ENCODE results near the gene HNRNPH1.

Gene HNRNPH1

GRCh38 chr5:179599566-179599965 lies 23.9 kb downstream of the HNRNPH1 start:
- no peak overlapping the region for H3K4me3 ChIP-seq (ENCODE audit: low read depth, low read length)
- no peak for DNase-seq (ENCODE audit: low read depth)
- TF ChIP-seq CTCF (IDR thresholded peaks at IDR 0.05; ENCODE audit: low read depth, low read length): no peak
- no peak for TF ChIP-seq MAX (IDR thresholded peaks at IDR 0.05; ENCODE audit: low read depth, low read length)
- no peak for TF ChIP-seq MYC (IDR thresholded peaks at IDR 0.05; ENCODE audit: low read depth, low read length)
- TF ChIP-seq POLR2A (IDR thresholded peaks at IDR 0.05; ENCODE audit: extremely low read depth, insufficient read length): no peak

GRCh38 chr5:179599100-179599499 lies 24.4 kb downstream of the HNRNPH1 start:
- TF ChIP-seq MYC (IDR thresholded peaks at IDR 0.05; ENCODE audit: low read depth, low read length) (no peak), MAX (IDR thresholded peaks at IDR 0.05; ENCODE audit: low read depth, low read length) (no peak), POLR2A (IDR thresholded peaks at IDR 0.05; ENCODE audit: extremely low read depth, insufficient read length) (no peak), CTCF (IDR thresholded peaks at IDR 0.05; ENCODE audit: low read depth, low read length) (no peak)
- no peak overlapping the region for H3K4me3 ChIP-seq (ENCODE audit: low read depth, low read length)
- DNase-seq (ENCODE audit: low read depth): no peak

- H3K4me3 ChIP-seq (ENCODE audit: low read depth, low read length): no peak overlapping the region
- DNase-seq (ENCODE audit: low read depth): no peak
- TF ChIP-seq POLR2A (IDR thresholded peaks at IDR 0.05; ENCODE audit: extremely low read depth, insufficient read length) (no peak), CTCF (IDR thresholded peaks at IDR 0.05; ENCODE audit: low read depth, low read length) (no peak), MYC (IDR thresholded peaks at IDR 0.05; ENCODE audit: low read depth, low read length) (no peak), MAX (IDR thresholded peaks at IDR 0.05; ENCODE audit: low read depth, low read length) (no peak)
Measured at GRCh38 chr5:179596421-179596820, 27.1 kb downstream of the HNRNPH1 start.

- no peak overlapping the region for H3K4me3 ChIP-seq (ENCODE audit: low read depth, low read length)
- no peak for DNase-seq (ENCODE audit: low read depth)
- TF ChIP-seq MYC (IDR thresholded peaks at IDR 0.05; ENCODE audit: low read depth, low read length) (no peak), CTCF (IDR thresholded peaks at IDR 0.05; ENCODE audit: low read depth, low read length) (no peak), POLR2A (IDR thresholded peaks at IDR 0.05; ENCODE audit: extremely low read depth, insufficient read length) (no peak), MAX (IDR thresholded peaks at IDR 0.05; ENCODE audit: low read depth, low read length) (no peak)
Measured at GRCh38 chr5:179595916-179596315, 27.6 kb downstream of the HNRNPH1 start.

- TF ChIP-seq CTCF (IDR thresholded peaks at IDR 0.05; ENCODE audit: low read depth, low read length): no peak
- no peak for TF ChIP-seq MYC (IDR thresholded peaks at IDR 0.05; ENCODE audit: low read depth, low read length)
- TF ChIP-seq MAX (IDR thresholded peaks at IDR 0.05; ENCODE audit: low read depth, low read length): no peak
- TF ChIP-seq POLR2A (IDR thresholded peaks at IDR 0.05; ENCODE audit: extremely low read depth, insufficient read length): no peak
- no peak for DNase-seq (ENCODE audit: low read depth)
- H3K4me3 ChIP-seq (ENCODE audit: low read depth, low read length): no peak overlapping the region
Measured at GRCh38 chr5:179588166-179588565, 35.3 kb downstream of the HNRNPH1 start.

- DNase-seq (ENCODE audit: low read depth): no peak
- no peak for TF ChIP-seq MYC (IDR thresholded peaks at IDR 0.05; ENCODE audit: low read depth, low read length)
- no peak for TF ChIP-seq POLR2A (IDR thresholded peaks at IDR 0.05; ENCODE audit: extremely low read depth, insufficient read length)
- no peak for TF ChIP-seq CTCF (IDR thresholded peaks at IDR 0.05; ENCODE audit: low read depth, low read length)
- H3K4me3 ChIP-seq (ENCODE audit: low read depth, low read length): no peak overlapping the region
Measured at GRCh38 chr5:179585941-179586401, 37.5 kb downstream of the HNRNPH1 start.

Data from NB4 (cell line).